SJCRH30 (cell line): ENCODE data around the gene MYO7A. TPM values are rescaled to one million over a fixed set of nuclear protein-coding genes. Genes with fewer than 3 reads are reported as not detected.
A peak's percentile ranks its signal among the peaks of the same experiment; 100 is the strongest.
"Not testable (repeated sequence)": the region's sequence is repeated elsewhere in the genome, so short reads cannot be mapped to it uniquely, and the experiment has no call there.

Experiments
- DNase-seq, 2 experiments: peaks; one replicate each; pipeline ENCODE4 v3.0.0-alpha.2; 2015 to 2020
- H3K27ac ChIP-seq: fragments of 250-450 bp; sonication (Bioruptor Pico); 2 replicates; pipeline ENCODE4 v1.5.1; 2020; ENCODE audit warnings: mild to moderate bottlenecking, moderate library complexity
- H3K27me3 ChIP-seq: fragments of 250-450 bp; sonication (Bioruptor Pico); 2 replicates; pipeline ENCODE4 v1.5.1; 2020; ENCODE audit warnings: mild to moderate bottlenecking, moderate library complexity
- H3K36me3 ChIP-seq: fragments of 250-450 bp; sonication (Bioruptor Pico); 2 replicates; pipeline ENCODE4 v1.5.1; 2020; ENCODE audit warnings: mild to moderate bottlenecking, moderate library complexity
- H3K4me1 ChIP-seq: fragments of 250-450 bp; sonication (Bioruptor Pico); 2 replicates; pipeline ENCODE4 v1.5.1; 2020; ENCODE audit warnings: mild to moderate bottlenecking, moderate library complexity
- H3K4me3 ChIP-seq: fragments of 250-450 bp; sonication (Bioruptor Pico); 2 replicates; pipeline ENCODE4 v1.5.1; 2020; ENCODE audit warnings: mild to moderate bottlenecking, moderate library complexity
- H3K9me3 ChIP-seq: fragments of 250-450 bp; sonication (Bioruptor Pico); replicated peaks from 2 replicates; pipeline ENCODE4 v1.5.1; 2020; ENCODE audit warnings: mild to moderate bottlenecking, moderate library complexity
- total RNA-seq: library from RNA; depleted of rRNA; stranded (reverse); fragments of >200 nt; shearing (Covaris generic); gene quantifications from 2 replicates; pipeline ENCODE4 v1.2.3, GENCODE V29; 2014

MYO7A gene
- total RNA-seq, 1 experiment from 2014 or later: 4.5 TPM

DNA sequence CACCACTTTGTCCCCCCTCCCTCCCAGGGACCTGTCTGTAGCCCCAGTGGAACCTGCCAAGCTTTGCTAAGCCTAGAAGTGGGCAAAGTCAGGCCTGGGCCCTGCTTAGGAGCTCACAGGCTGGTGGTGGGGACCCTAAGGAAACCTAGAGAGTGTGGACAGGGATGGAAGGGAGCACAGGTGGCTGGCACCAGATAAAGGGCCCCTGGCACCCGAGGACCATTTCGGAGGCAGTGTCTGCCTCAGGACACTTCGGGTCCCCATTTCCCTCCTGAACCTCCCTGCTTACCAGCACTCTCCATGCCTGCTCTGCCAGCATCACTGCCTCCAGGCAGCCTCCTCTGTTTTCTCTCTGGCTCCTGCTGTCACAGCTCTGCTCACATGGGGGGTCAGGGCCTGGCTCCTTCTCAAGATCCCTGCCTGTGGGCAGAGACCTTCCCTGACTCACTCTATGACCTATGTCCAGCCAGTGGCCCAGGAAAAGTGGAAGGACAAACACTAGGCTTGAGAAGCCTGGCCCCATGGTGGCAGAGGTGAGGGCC, 39.0 kb upstream of the MYO7A start:
- no peaks in the 10 kb centered on the region for H3K4me1 ChIP-seq
- no peak for DNase-seq
- no peaks in the 10 kb centered on the region for H3K9me3 ChIP-seq
- no peaks in the 10 kb centered on the region for H3K36me3 ChIP-seq
- H3K27me3 ChIP-seq: no peaks in the 10 kb centered on the region
- H3K27ac ChIP-seq: no peak overlapping the region
- H3K4me3 ChIP-seq: no peak overlapping the region

GRCh38 chr11:77090046-77090372, 38.0 kb upstream of the MYO7A start:
- H3K9me3 ChIP-seq: no peaks in the 10 kb centered on the region
- H3K27me3 ChIP-seq: no peaks in the 10 kb centered on the region
- no peak overlapping the region for H3K4me3 ChIP-seq
- H3K4me1 ChIP-seq: no peaks in the 10 kb centered on the region
- H3K36me3 ChIP-seq: no peaks in the 10 kb centered on the region
- no peak overlapping the region for H3K27ac ChIP-seq
- no peak for DNase-seq

GRCh38 chr11:77090373-77091111, 37.5 kb upstream of the MYO7A start:
- no peak overlapping the region for H3K27ac ChIP-seq
- H3K4me1 ChIP-seq: no peaks in the 10 kb centered on the region
- no peaks in the 10 kb centered on the region for H3K36me3 ChIP-seq
- no peaks in the 10 kb centered on the region for H3K9me3 ChIP-seq
- H3K4me3 ChIP-seq: no peak overlapping the region
- DNase-seq: no peak
- no peaks in the 10 kb centered on the region for H3K27me3 ChIP-seq

- DNase-seq: peak; percentile 63 to 75
- Histone ChIP-seq H3K4me1 (no peaks in the 10 kb centered on the region), H3K4me3 (no peak overlapping the region), H3K27me3 (no peaks in the 10 kb centered on the region), H3K27ac (no peak overlapping the region), H3K36me3 (no peaks in the 10 kb centered on the region), H3K9me3 (no peaks in the 10 kb centered on the region)
Measured at GRCh38 chr11:77091146-77091940, 36.7 kb upstream of the MYO7A start.

DNA sequence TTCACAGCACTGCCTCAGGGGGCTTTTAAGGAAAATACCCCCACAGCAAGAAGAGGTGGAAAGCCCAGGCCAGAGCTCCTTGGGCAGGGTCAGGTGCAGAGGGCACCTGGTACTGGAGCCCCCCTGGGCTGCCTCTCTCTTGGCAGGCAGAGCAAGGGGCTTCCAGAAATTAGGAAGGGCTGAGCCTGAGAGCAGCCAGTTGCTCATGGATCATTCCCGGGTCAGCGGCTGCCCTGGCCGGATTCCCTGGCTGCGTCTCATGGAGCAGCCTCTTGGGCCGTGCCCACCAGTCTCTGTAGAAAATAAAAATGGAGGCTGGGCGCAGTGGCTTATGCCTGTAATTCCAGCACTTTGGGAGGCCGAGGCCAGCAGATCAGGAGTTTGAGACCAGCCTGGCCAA, 35.7 kb upstream of the MYO7A start:
- no peak for DNase-seq
- no peaks in the 10 kb centered on the region for H3K9me3 ChIP-seq
- no peak overlapping the region for H3K4me3 ChIP-seq
- no peaks in the 10 kb centered on the region for H3K36me3 ChIP-seq
- no peaks in the 10 kb centered on the region for H3K4me1 ChIP-seq
- no peaks in the 10 kb centered on the region for H3K27me3 ChIP-seq
- no peak overlapping the region for H3K27ac ChIP-seq

DNA sequence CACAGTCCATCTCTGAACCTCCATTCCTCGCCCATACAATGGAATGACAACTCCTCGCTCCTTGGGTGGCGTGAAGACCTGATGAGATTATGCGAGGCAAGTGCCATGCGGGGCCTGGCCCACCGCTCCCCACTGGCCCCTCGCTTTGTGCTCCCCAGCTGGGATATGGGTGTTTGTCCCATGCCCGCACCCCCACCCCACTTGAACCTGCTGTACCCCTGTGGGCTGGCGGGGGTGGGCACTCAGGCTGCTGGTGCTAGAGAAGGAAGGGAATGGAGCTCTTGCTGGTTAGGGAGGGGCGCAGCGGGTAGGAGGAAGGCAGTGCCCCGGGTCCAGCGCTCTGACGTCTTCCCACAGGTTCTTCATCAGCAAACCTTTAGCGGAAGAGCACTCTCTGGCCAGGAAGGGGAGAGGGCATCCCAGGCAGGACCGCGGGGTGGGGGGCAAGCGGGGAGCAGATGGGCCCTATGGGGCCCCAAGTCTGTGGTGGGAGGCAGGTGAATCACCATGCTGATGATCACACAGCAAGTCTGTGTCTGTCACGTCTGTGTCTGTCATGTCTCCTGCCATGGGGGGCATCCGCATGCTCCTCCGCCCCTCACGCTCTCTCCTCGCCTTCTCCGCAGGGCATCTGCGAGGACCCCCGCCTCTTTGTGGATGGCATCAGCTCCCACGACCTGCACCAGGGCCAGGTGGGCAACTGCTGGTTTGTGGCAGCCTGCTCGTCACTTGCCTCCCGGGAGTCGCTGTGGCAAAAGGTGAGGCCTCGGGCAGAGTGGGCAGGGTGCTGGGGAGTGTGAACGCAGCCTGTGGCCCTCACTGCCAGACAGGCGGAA, 34.8 kb upstream of the MYO7A start:
- H3K36me3 ChIP-seq: no peaks in the 10 kb centered on the region

GRCh38 chr11:77093987-77094840, 33.8 kb upstream of the MYO7A start:
- Histone ChIP-seq H3K36me3 (no peaks in the 10 kb centered on the region), H3K4me3 (no peak overlapping the region), H3K27ac (no peak overlapping the region), H3K9me3 (no peaks in the 10 kb centered on the region), H3K4me1 (no peaks in the 10 kb centered on the region), H3K27me3 (no peaks in the 10 kb centered on the region)
- no peak for DNase-seq

More for the DNA sequence above, 34.8 kb upstream of the MYO7A start:
- Histone ChIP-seq H3K4me1 (no peaks in the 10 kb centered on the region), H3K27me3 (no peaks in the 10 kb centered on the region), H3K27ac (no peak overlapping the region), H3K4me3 (no peak overlapping the region), H3K9me3 (no peaks in the 10 kb centered on the region)
- DNase-seq: no peak

- Histone ChIP-seq H3K27ac (no peak overlapping the region), H3K27me3 (no peaks in the 10 kb centered on the region), H3K4me1 (no peaks in the 10 kb centered on the region), H3K4me3 (no peak overlapping the region), H3K9me3 (no peaks in the 10 kb centered on the region), H3K36me3 (no peaks in the 10 kb centered on the region)
- DNase-seq: no peak
Measured at GRCh38 chr11:77094841-77095365, 33.1 kb upstream of the MYO7A start.

- H3K27me3 ChIP-seq: no peaks in the 10 kb centered on the region
- H3K9me3 ChIP-seq: no peaks in the 10 kb centered on the region
- DNase-seq: no peak
- H3K36me3 ChIP-seq: no peaks in the 10 kb centered on the region
- no peaks in the 10 kb centered on the region for H3K4me1 ChIP-seq
- H3K27ac ChIP-seq: no peak overlapping the region
- H3K4me3 ChIP-seq: no peak overlapping the region
Measured at GRCh38 chr11:77095551-77096490, 32.2 kb upstream of the MYO7A start.

- no peak for DNase-seq
- Histone ChIP-seq H3K27me3 (no peaks in the 10 kb centered on the region), H3K9me3 (no peaks in the 10 kb centered on the region), H3K4me1 (no peaks in the 10 kb centered on the region), H3K36me3 (no peaks in the 10 kb centered on the region), H3K4me3 (no peak overlapping the region), H3K27ac (no peak overlapping the region)
Measured at GRCh38 chr11:77096591-77097019, 31.4 kb upstream of the MYO7A start.

GRCh38 chr11:77097180-77097579, 30.9 kb upstream of the MYO7A start:
- not testable (repeated sequence) for DNase-seq, H3K27ac ChIP-seq, H3K36me3 ChIP-seq, H3K27me3 ChIP-seq, H3K4me3 ChIP-seq, H3K9me3 ChIP-seq, H3K4me1 ChIP-seq

DNA sequence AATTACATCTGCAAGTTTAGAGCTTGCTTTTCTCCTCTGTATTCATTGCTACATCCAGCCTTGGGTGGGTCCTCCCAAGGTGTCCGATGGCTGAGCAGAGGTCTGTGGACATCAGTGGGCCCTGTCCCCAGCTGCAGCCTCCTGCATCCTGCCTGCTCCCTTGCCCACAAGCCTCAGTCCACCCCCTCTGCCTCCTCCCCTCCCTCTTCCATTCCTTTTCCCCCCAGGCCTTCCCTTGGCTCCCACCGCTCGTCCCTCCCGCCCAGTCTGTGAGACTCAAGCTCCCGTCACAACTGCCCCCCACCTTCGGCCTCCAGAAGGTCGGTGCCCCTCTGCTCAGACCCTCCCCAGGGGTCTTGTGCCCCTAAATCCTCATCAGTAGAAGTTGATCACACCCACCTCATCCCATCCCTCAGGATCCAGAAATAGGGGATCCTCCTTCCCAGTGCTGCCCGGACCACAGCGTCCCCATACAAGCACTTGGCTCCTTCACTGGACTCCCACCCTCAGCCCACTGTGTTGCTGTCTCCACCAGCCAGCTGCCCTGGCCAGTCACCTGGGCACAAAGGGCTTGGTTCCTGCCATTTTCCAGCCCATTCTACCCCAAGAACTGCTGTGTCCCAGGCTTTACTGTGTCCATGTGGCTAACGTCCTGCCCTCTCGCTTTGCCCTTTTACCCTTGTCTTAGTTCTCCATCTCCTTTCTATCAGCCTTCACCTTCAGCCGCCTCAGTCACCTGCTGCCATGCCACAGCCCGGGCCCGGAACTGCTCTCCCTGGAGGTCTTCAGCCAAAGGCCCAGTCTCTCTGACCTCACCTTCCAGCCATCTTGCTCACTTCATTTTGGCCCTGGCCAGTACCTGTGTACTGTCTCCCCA, 27.6 kb upstream of the MYO7A start:
- no peak for DNase-seq
- Histone ChIP-seq H3K27me3 (no peaks in the 10 kb centered on the region), H3K4me1 (no peaks in the 10 kb centered on the region), H3K36me3 (no peaks in the 10 kb centered on the region), H3K27ac (no peak overlapping the region), H3K9me3 (no peaks in the 10 kb centered on the region), H3K4me3 (no peak overlapping the region)
